HL-60/S4 (cell line): Measurements from ENCODE around the gene GEMIN5.

Experiments
- in situ Hi-C: fragments of 300-500 bp; cut with MboI; formaldehyde crosslinking; loops from 2 replicates; pipeline ENCODE4 v1.14.3; 2022; ENCODE audit warnings: low sequenced_read_pairs

The GEMIN5 gene

DNA sequence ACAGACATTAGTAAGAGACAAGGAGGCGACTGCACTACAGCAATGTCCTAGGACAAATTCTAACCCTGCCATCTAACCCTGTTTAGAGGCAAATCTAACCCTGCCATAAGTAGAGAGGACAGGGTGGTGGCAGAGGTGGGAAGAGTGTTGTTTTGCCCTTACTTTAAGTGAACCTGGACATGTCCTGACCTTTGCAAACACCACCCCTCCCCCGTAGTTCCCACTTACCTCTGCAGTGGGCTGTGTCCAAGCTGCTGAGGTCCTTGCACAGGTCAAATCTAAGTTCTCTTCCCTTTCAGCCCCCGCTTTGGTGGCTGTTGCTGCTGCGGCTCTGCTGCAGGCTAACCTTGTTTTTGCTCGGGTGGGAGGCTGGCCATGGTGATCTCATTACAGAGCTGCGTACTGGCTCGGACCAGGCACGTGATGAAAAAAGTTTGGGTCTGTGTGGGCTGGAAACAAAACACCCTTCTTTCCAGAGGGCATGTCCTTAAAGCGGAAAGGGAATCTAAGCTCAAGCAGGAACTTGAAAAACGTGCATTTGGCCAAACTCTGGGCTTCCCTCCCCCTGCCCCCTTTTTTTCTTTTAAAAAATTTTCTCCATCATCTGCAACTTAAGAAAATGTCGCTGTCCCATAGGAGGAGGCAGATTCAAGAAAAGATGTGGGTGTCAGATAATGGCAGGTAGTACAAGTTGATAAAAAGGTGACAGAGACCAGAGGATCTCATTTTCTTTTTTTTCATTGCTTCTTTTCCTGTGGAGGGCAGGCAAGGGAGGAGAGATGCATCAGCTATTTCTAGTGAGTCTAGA, 87.6 kb downstream of the GEMIN5 start, which contains the start of gene FAXDC2:
FAXDC2 (minus strand) TSS at position 349 of the 808 bp plus-strand sequence. CDS start 12,425 bp downstream, outside the sequence.
- in situ Hi-C loops = no loop called here

GRCh38 chr5:154849791-154850201, 88.2 kb downstream of the GEMIN5 start:
- in situ Hi-C loops = no loop called here

- in situ Hi-C loops = no loop called here
These were observed 88.7 kb downstream of the GEMIN5 start for GRCh38 chr5:154849264-154849785.

DNA sequence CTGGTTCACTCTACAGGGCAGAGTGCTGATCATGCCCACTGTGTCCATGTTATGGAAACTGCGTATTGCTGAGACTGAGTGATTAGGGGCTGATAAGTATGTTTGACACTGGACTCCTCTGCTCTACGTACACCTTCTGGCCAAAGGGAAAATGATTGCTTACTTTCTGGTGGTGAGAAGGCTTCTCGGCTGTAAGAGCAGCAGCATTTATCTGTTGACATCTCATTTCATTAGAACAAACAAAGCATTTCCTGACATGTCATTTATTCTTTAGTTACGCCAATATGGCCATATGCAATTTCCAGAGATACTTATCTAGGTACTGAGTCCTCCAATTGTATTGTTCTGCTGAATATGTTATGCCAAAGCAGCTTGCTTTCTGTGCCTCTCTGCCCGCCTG, 93.2 kb downstream of the GEMIN5 start:
- in situ Hi-C loops = no loop called here

DNA sequence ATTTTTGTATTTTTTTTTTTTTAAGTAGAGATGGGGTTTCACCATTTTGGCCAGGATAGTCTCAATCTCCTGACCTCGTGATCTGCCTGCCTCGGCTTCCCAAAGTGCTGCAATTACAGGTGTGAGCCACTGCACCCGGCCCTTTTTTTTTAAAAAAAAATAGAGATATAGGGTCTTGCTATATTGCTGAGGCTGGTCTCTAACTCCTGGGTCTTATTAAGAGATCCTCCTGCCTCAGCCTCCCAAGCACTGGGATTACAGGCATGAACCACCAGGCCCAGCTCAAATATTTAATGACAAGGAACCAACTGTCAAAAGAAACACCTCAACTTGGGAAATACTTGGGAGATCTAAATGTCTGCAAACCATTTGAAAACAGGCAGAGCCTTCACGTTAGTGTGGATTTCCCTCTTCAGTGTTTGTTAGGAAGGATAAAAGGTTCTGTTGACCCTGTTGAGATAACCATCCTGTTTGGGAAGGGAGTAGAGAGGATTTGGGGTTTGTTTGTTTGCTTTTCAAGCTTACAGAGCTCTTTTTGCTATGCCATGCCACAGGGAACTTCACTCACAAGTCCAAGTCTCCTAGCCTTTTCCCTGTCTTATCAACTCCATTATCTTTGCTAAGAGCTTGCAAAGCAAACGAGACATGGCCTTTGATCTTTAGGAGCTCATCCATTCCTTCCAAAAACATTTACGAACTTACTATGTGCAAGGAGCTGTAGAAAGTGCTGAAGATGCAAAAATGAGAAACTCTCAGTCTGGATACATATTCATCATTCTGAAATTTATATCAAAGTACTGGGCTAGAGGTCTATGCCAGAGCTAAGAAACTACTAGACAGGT, 95.1 kb downstream of the GEMIN5 start:
- in situ Hi-C loops = no loop called here

DNA sequence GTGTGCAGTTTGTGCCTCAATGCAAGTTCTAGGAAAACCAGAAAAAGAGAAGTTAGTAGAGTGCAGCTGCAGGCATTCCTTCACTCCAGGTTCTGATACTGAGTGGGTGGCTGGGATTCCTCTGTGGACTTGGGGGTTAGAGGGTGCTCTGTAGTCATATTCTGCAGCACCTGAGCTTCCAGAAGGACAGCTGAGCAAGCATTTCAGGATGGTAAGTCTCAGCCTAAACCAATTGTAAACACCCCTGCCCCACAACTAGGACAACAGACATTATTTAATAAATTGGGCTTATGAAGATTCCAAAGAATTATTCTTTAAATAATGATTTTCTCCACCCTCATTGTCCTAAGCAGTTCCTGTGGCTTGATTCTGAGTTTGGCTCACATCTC, 96.7 kb downstream of the GEMIN5 start:
- in situ Hi-C loops = no loop called here

- in situ Hi-C loops = no loop called here
These were observed 97.4 kb downstream of the GEMIN5 start for GRCh38 chr5:154840435-154841272.
